ENCODE results near the gene HCRTR2.
"Not testable (repeated sequence)": the region's sequence is repeated elsewhere in the genome, so short reads cannot be mapped to it uniquely, and the experiment has no call there.

DNA sequence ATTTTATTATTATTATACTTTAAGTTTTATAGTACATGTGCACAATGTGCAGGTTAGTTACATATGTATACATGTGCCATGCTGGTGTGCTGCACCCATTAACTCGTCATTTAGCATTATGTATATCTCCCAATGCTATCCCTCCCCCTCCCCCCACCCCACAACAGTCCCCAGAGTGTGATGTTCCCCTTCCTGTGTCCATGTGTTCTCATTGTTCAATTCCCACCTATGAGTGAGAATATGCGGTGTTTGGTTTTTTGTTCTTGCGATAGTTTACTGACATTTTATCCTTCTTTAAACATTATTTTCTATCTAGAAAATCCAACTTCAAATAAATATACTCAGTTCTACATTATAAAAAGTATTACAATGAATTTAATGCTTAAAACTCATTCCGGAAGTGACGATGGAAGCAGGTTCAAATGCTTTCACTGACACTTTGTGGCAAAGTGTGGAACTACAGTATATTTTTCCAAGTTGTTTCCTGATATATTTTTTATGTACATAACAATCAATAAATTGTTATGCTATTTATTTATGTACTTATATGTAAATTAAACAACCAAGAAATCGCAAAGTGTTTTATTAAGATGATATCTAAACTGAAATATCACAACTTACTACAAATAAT is 66.8 kb downstream of the HCRTR2 start:
- peak; percentile 78 for TF ChIP-seq CTCF (conservative IDR thresholded peaks at IDR 0.05; ENCODE audit: low read depth, low read length)
- not testable (repeated sequence) for TF ChIP-seq EZH2 (IDR thresholded peaks at IDR 0.05; ENCODE audit: low read length, unreplicated experiment); EZH2phosphoT487 (IDR thresholded peaks at IDR 0.05; ENCODE audit: borderline replicate concordance, low read length)
